HG02623 (cell line): ENCODE measurements around the gene RNF222.
A peak's percentile ranks its signal among the peaks of the same experiment; 100 is the strongest.
"Not testable (repeated sequence)": the region's sequence is repeated elsewhere in the genome, so short reads cannot be mapped to it uniquely, and the experiment has no call there.

Experiments used
- ATAC-seq: cut with Tn5 transposase; IDR thresholded peaks from one replicate; pipeline ENCODE4 v1.9.1; 2021; ENCODE audit warnings: moderate library complexity; ENCODE audit not compliant: unreplicated experiment

Gene RNF222

GRCh38 chr17:8382880-8383142 lies 14.8 kb downstream of the RNF222 start:
- no peak for ATAC-seq

GRCh38 chr17:8382052-8382879 lies 15.4 kb downstream of the RNF222 start:
- ATAC-seq = no peak

- ATAC-seq = no peak
These were observed 17.6 kb downstream of the RNF222 start for GRCh38 chr17:8380049-8380448.

- not testable (repeated sequence) for ATAC-seq
These were observed 19.5 kb downstream of the RNF222 start for GRCh38 chr17:8378117-8378516.

GRCh38 chr17:8377422-8377821 lies 20.2 kb downstream of the RNF222 start:
- ATAC-seq = no peak

- peak; percentile 85 for ATAC-seq
These were observed 21.2 kb downstream of the RNF222 start, which contains the start of gene KRABD2 for GRCh38 chr17:8376271-8377067. Gene KRABD2 (minus strand): TSS chr17:8376704.

GRCh38 chr17:8375738-8376259 lies 21.8 kb downstream of the RNF222 start:
- ATAC-seq = no peak

GRCh38 chr17:8373856-8374255 lies 23.8 kb downstream of the RNF222 start:
- ATAC-seq = not testable (repeated sequence)

GRCh38 chr17:8372422-8372821 lies 25.2 kb downstream of the RNF222 start:
- no peak for ATAC-seq

GRCh38 chr17:8371786-8372185 lies 25.8 kb downstream of the RNF222 start:
- no peak for ATAC-seq

- no peak for ATAC-seq
These were observed 27.7 kb downstream of the RNF222 start for GRCh38 chr17:8369944-8370343.

GRCh38 chr17:8368193-8368592 lies 29.4 kb downstream of the RNF222 start:
- ATAC-seq = no peak

GRCh38 chr17:8366231-8366630 lies 31.4 kb downstream of the RNF222 start:
- ATAC-seq = no peak

- no peak for ATAC-seq
These were observed 32.5 kb downstream of the RNF222 start for GRCh38 chr17:8365143-8365542.

- no peak for ATAC-seq
These were observed 34.8 kb downstream of the RNF222 start for GRCh38 chr17:8362651-8363332.

GRCh38 chr17:8360751-8361150 lies 36.9 kb downstream of the RNF222 start:
- ATAC-seq = no peak

- ATAC-seq = no peak
These were observed 37.4 kb downstream of the RNF222 start for GRCh38 chr17:8360260-8360659.

- ATAC-seq = no peak
These were observed 37.9 kb downstream of the RNF222 start for GRCh38 chr17:8359769-8360168.

GRCh38 chr17:8357910-8358309 lies 39.7 kb downstream of the RNF222 start:
- ATAC-seq = no peak

GRCh38 chr17:8354236-8354635 lies 43.4 kb downstream of the RNF222 start:
- no peak for ATAC-seq

- ATAC-seq = no peak
These were observed 43.9 kb downstream of the RNF222 start for GRCh38 chr17:8353736-8354135.
